Karpas-422 (cell line): ENCODE data around the gene BICD1. TPM values are rescaled to one million over a fixed set of nuclear protein-coding genes. Genes with fewer than 3 reads are reported as not detected.

Experiments
- DNase-seq: peaks from one replicate; pipeline ENCODE4 v3.0.0-alpha.2; 2015
- H2AFZ ChIP-seq: fragments of 200-600 bp; sonication (generic); 2 replicates; pipeline ENCODE4 v1.6.1; 2014; ENCODE audit warnings: antibody characterized with exemption, low read length, mixed read lengths
- H3K27ac ChIP-seq: fragments of 200-600 bp; sonication (generic); 2 replicates; pipeline ENCODE4 v1.5.1; 2014; ENCODE audit warnings: mild to moderate bottlenecking, low read length, moderate library complexity
- H3K27me3 ChIP-seq: fragments of 200-600 bp; sonication (generic); 2 replicates; pipeline ENCODE4 v1.6.1; 2014; ENCODE audit warnings: low read length, mixed read lengths
- H3K36me3 ChIP-seq: fragments of 200-600 bp; sonication (generic); 2 replicates; pipeline ENCODE4 v1.6.1; 2014; ENCODE audit warnings: low read length, mixed read lengths; ENCODE audit not compliant: insufficient read depth
- H3K4me1 ChIP-seq: fragments of 200-600 bp; sonication (generic); 2 replicates; pipeline ENCODE4 v1.6.1; 2014; ENCODE audit warnings: mild to moderate bottlenecking, low read length, mixed read lengths
- H3K4me2 ChIP-seq: fragments of 200-600 bp; sonication (generic); 2 replicates; pipeline ENCODE4 v1.6.1; 2014; ENCODE audit warnings: low read length, low read depth, mild to moderate bottlenecking; ENCODE audit not compliant: poor library complexity, severe bottlenecking
- H3K4me3 ChIP-seq: fragments of 200-600 bp; sonication (generic); 2 replicates; pipeline ENCODE4 v1.5.1; 2014; ENCODE audit warnings: mild to moderate bottlenecking, antibody characterized with exemption, low read length, mixed read lengths
- H3K79me2 ChIP-seq: fragments of 200-600 bp; sonication (generic); 2 replicates; pipeline ENCODE4 v1.6.1; 2014; ENCODE audit warnings: mild to moderate bottlenecking, low read length, mixed read lengths
- H3K9ac ChIP-seq: fragments of 200-600 bp; sonication (generic); 2 replicates; pipeline ENCODE4 v1.6.0; 2014; ENCODE audit warnings: low read length
- H3K9me2 ChIP-seq: fragments of 200-600 bp; sonication (generic), shearing (Covaris generic); replicated peaks from 2 replicates; pipeline ENCODE4 v1.6.0; 2014; ENCODE audit warnings: mild to moderate bottlenecking, low read length, moderate library complexity; ENCODE audit not compliant: insufficient read depth
- H3K9me3 ChIP-seq: fragments of 300-700, 200-600 bp; sonication (generic); 2 replicates; pipeline ENCODE4 v1.6.1; 2014; ENCODE audit warnings: low read length, mixed read lengths
- H4K20me1 ChIP-seq: fragments of 200-600 bp; sonication (generic); 2 replicates; pipeline ENCODE4 v1.6.1; 2014; ENCODE audit warnings: mild to moderate bottlenecking, antibody characterized with exemption, low read length, low read depth; ENCODE audit not compliant: insufficient read depth
- total RNA-seq: library from RNA; depleted of rRNA; stranded (reverse); fragments of >200 nt; shearing (Covaris generic); gene quantifications from 2 replicates; pipeline ENCODE4 v1.2.3, GENCODE V29; 2014; ENCODE audit warnings: low replicate concordance

The BICD1 gene
- total RNA-seq, 1 experiment from 2014 or later: 55.7 TPM

GRCh38 chr12:32260696-32261095, 154.0 kb downstream of the BICD1 start:
- Histone ChIP-seq H2AFZ (no peak overlapping the region), H3K36me3 (peaks cover 12% of the 10 kb centered on the region), H3K9me2 (no peaks in the 10 kb centered on the region), H3K27me3 (no peaks in the 10 kb centered on the region), H3K4me3 (no peak overlapping the region), H3K79me2 (peaks cover 33% of the 10 kb centered on the region), H3K4me2 (no peak overlapping the region), H3K9me3 (no peaks in the 10 kb centered on the region), H3K4me1 (peaks cover 58% of the 10 kb centered on the region), H4K20me1 (no peaks in the 10 kb centered on the region), H3K9ac (no peak overlapping the region), H3K27ac (peak overlapping the region; percentile 100)
- no peak for DNase-seq

DNA sequence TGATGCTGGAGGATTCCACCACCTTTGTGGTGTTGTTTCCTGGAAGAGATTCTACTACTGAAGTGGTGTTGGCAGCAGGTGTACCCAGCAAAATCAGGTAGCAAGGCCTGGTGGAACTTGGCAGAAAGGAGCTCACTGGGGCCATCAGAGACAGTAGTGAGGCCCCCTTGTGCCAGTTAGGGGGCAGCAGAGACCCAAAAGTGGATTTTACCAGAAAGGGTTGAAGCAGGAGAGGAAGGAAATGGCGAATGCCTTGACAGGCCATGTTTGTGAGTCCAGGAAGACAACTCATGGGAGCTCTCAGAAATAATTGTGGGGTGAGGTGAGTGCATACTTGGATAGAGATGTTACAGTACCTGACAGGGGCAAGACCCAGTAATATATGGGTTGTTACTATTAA, 155.0 kb downstream of the BICD1 start:
- H3K4me1 ChIP-seq: peaks cover 67% of the 10 kb centered on the region
- H4K20me1 ChIP-seq: no peaks in the 10 kb centered on the region
- no peak overlapping the region for H3K4me3 ChIP-seq
- peak overlapping the region; percentile 28; the same call in 1 of the 2 replicates for H3K9ac ChIP-seq
- no peaks in the 10 kb centered on the region for H3K9me2 ChIP-seq
- H2AFZ ChIP-seq: no peak overlapping the region
- H3K36me3 ChIP-seq: peaks cover 5% of the 10 kb centered on the region
- H3K27me3 ChIP-seq: no peaks in the 10 kb centered on the region
- H3K9me3 ChIP-seq: no peaks in the 10 kb centered on the region
- H3K4me2 ChIP-seq: peak overlapping the region; percentile 4
- peak overlapping the region; percentile 100 for H3K27ac ChIP-seq
- H3K79me2 ChIP-seq: peaks cover 38% of the 10 kb centered on the region
- peak; percentile 90 for DNase-seq

DNA sequence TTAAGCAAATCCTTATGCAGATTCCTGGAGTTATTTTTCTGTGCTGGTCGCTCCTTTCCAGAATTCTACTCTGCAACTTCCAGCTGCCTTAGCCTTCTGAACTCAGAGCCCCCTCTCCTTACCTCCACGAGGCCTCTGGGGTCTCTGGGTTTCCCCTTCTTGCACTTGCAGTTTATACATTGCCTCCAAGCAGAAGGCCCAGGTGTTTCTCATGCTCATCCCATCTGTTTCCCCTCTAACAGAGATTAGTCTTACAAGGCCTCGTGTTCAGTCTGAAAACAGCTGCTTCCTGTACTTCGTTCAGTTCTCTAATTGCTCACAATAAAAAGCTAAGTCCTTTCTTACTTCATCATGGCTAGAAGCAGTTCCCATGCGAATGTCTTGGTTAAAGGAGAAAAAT, 158.3 kb downstream of the BICD1 start:
- peak overlapping the region; percentile 73 for H3K9ac ChIP-seq
- H3K79me2 ChIP-seq: peaks cover 57% of the 10 kb centered on the region
- H3K4me3 ChIP-seq: peak overlapping the region; percentile 44
- no peaks in the 10 kb centered on the region for H3K9me2 ChIP-seq
- H3K27me3 ChIP-seq: no peaks in the 10 kb centered on the region
- no peaks in the 10 kb centered on the region for H4K20me1 ChIP-seq
- DNase-seq: peak; percentile 91
- peak overlapping the region; percentile 100 for H3K27ac ChIP-seq
- H3K4me1 ChIP-seq: peaks cover 95% of the 10 kb centered on the region
- H3K36me3 ChIP-seq: no peaks in the 10 kb centered on the region
- H3K4me2 ChIP-seq: peak overlapping the region; percentile 74
- no peaks in the 10 kb centered on the region for H3K9me3 ChIP-seq
- no peak overlapping the region for H2AFZ ChIP-seq

DNA sequence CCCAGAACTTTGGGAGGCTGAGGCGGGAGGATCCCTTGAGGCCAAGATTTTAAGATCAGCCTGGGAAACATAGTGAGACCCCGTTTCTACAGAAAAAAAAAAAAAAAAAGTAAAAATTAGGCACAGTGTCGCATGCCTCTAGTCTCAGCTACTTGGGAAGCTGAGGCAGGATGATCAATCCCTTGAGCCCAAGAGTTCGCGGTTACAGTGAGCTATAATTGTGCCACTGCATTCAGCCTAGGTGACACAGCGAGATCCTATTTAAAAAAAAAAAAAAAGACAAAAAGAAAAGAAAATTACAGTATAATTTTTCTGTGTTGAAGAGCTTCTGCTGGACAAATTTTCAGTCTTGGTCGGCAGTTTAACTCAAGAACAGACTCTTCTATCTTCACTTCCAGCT, 158.8 kb downstream of the BICD1 start:
- no peaks in the 10 kb centered on the region for H3K27me3 ChIP-seq
- peaks cover 94% of the 10 kb centered on the region for H3K4me1 ChIP-seq
- peak overlapping the region; percentile 73 for H3K9ac ChIP-seq
- peaks cover 58% of the 10 kb centered on the region for H3K79me2 ChIP-seq
- H2AFZ ChIP-seq: no peak overlapping the region
- H3K4me2 ChIP-seq: peak overlapping the region; percentile 74
- no peaks in the 10 kb centered on the region for H3K36me3 ChIP-seq
- H3K27ac ChIP-seq: peak overlapping the region; percentile 100
- DNase-seq: peak; percentile 80
- H3K4me3 ChIP-seq: peak overlapping the region; percentile 44
- no peaks in the 10 kb centered on the region for H4K20me1 ChIP-seq
- H3K9me3 ChIP-seq: no peaks in the 10 kb centered on the region
- H3K9me2 ChIP-seq: no peaks in the 10 kb centered on the region

DNA sequence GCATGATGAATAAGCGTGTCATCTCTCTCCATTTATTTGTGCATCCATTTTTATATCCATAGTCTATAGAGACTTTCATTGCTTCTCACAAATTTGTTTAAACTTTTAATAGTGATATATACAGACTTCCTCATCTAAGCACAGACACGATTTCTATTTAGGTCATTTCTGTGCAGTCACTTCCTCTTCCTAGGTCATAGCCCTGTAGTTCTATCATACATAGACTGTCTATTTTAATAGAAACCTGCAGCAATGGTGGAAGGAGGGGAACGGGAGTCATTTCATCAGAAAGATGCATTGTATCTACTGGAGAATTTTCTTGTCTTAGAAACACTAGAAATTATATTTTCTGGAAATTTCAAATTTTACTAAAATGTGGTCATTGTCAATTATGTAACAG, 159.3 kb downstream of the BICD1 start:
- peaks cover 94% of the 10 kb centered on the region for H3K4me1 ChIP-seq
- peak; percentile 94 for DNase-seq
- H3K36me3 ChIP-seq: no peaks in the 10 kb centered on the region
- peak overlapping the region; percentile 100 for H3K27ac ChIP-seq
- H3K27me3 ChIP-seq: no peaks in the 10 kb centered on the region
- H3K9me3 ChIP-seq: no peaks in the 10 kb centered on the region
- H3K79me2 ChIP-seq: peaks cover 59% of the 10 kb centered on the region
- no peak overlapping the region for H2AFZ ChIP-seq
- peak overlapping the region; percentile 74 for H3K4me2 ChIP-seq
- no peaks in the 10 kb centered on the region for H4K20me1 ChIP-seq
- no peaks in the 10 kb centered on the region for H3K9me2 ChIP-seq
- peak overlapping the region; percentile 73 for H3K9ac ChIP-seq
- peak overlapping the region; percentile 44 for H3K4me3 ChIP-seq

GRCh38 chr12:32266756-32267155, 160.1 kb downstream of the BICD1 start:
- peaks cover 62% of the 10 kb centered on the region for H3K79me2 ChIP-seq
- no peaks in the 10 kb centered on the region for H3K9me2 ChIP-seq
- no peak overlapping the region for H2AFZ ChIP-seq
- H3K4me3 ChIP-seq: no peak overlapping the region
- H3K4me2 ChIP-seq: peak overlapping the region; percentile 74
- DNase-seq: no peak
- H3K9me3 ChIP-seq: no peaks in the 10 kb centered on the region
- no peaks in the 10 kb centered on the region for H3K27me3 ChIP-seq
- H3K4me1 ChIP-seq: peaks cover 94% of the 10 kb centered on the region
- peak overlapping the region; percentile 100 for H3K27ac ChIP-seq
- no peaks in the 10 kb centered on the region for H3K36me3 ChIP-seq
- no peak overlapping the region; the same call in 1 of the 2 replicates for H3K9ac ChIP-seq
- H4K20me1 ChIP-seq: no peaks in the 10 kb centered on the region

DNA sequence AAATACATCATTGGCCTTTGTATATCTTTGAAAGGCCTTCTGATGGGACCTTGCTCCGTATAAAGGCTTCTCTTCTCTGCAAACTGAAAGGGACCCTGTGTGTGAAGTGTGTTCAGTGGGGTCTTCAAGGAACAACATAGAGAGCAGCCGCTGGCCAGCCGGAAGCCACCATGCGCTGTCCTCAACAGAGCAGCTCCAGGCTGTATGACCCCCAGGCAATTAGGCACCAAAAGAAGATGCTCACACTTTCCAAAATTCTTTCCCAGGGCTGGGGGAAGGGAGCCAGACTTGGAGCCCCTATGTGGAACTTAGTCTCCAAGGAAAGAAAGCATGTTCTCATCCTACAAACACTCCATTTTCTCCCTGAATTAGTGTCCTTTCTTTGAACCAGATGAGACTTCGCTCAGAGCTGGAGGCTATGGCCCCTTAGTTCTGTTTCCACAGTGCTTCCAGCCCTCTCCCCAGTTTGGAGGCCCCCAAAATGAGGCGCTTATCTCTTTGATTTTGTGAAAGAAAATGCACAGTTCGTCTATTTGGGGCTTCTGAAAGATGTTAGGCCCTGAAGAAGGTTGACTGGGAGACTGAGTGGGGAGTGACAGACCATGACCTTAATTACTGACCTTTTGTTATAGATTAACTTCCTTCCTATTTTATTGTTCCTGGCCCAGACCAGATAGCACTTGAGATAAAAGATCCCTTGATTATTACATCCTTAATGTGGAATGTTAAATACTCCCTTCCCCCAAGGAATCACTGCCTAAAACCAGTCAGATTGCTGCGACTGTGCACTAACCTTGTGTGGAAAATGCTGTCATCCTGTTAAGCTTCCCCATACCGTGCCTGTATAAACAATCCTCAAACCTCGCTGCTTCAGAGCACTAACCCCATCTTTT, 164.4 kb downstream of the BICD1 start:
- Histone ChIP-seq H3K27me3 (no peaks in the 10 kb centered on the region), H3K36me3 (no peaks in the 10 kb centered on the region), H3K4me1 (peaks cover 85% of the 10 kb centered on the region), H3K27ac (peak overlapping the region; percentile 96), H3K9me2 (no peaks in the 10 kb centered on the region), H3K4me3 (0 out of 2 replicates have a peak overlapping the region, but pooled peaks have one; percentile 10), H3K4me2 (peak overlapping the region; percentile 70), H3K9me3 (no peaks in the 10 kb centered on the region), H3K79me2 (peaks cover 63% of the 10 kb centered on the region), H2AFZ (no peak overlapping the region), H3K9ac (peak overlapping the region; percentile 72), H4K20me1 (no peaks in the 10 kb centered on the region)
- DNase-seq: no peak

DNA sequence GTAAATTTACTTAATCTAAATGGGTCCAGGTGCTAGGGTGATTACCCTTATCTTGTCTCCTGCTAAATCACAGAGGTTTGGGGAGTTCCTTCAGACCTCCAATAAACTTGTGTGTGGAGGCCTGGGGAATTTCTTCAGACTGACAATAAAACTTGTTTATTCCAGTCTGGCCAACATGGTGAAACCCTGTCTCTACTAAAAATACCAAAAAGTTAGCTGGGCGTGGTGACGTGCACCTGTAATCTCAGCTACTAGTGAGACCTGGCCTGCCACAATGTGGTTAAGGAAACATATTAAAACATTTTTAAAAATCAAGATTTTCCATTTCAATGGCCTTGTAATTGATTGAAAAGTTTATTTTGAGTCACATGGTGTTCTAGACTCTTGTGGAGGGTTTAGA, 165.8 kb downstream of the BICD1 start:
- Histone ChIP-seq H3K4me3 (peak overlapping the region; percentile 52; the same call in 1 of the 2 replicates), H4K20me1 (no peaks in the 10 kb centered on the region), H3K27me3 (no peaks in the 10 kb centered on the region), H2AFZ (no peak overlapping the region), H3K9me3 (no peaks in the 10 kb centered on the region), H3K4me1 (peaks cover 82% of the 10 kb centered on the region), H3K79me2 (peaks cover 61% of the 10 kb centered on the region), H3K36me3 (no peaks in the 10 kb centered on the region), H3K9me2 (no peaks in the 10 kb centered on the region), H3K27ac (peak overlapping the region; percentile 96), H3K4me2 (peak overlapping the region; percentile 70), H3K9ac (peak overlapping the region; percentile 72)
- peak; percentile 68 for DNase-seq
